Measurements from ENCODE around the gene PEX16.

- TF ChIP-seq, protein P1, sequence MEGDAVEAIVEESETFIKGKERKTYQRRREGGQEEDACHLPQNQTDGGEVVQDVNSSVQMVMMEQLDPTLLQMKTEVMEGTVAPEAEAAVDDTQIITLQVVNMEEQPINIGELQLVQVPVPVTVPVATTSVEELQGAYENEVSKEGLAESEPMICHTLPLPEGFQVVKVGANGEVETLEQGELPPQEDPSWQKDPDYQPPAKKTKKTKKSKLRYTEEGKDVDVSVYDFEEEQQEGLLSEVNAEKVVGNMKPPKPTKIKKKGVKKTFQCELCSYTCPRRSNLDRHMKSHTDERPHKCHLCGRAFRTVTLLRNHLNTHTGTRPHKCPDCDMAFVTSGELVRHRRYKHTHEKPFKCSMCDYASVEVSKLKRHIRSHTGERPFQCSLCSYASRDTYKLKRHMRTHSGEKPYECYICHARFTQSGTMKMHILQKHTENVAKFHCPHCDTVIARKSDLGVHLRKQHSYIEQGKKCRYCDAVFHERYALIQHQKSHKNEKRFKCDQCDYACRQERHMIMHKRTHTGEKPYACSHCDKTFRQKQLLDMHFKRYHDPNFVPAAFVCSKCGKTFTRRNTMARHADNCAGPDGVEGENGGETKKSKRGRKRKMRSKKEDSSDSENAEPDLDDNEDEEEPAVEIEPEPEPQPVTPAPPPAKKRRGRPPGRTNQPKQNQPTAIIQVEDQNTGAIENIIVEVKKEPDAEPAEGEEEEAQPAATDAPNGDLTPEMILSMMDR (IDR thresholded peaks at IDR 0.05; ENCODE audit: low read length) = no peak
- TF ChIP-seq EZH2 (IDR thresholded peaks at IDR 0.05; ENCODE audit: borderline replicate concordance, low read length) = no peak
Measured at GRCh38 chr11:45917623-45918330, at the start of gene PEX16.

Data from OCI-LY1 (cell line).